EH (cell line): ENCODE measurements around the gene PRKN.
"Not testable (repeated sequence)": the region's sequence is repeated elsewhere in the genome, so short reads cannot be mapped to it uniquely, and the experiment has no call there.

Source experiments
- DNase-seq: peaks from one replicate; pipeline ENCODE4 v3.0.0-alpha.2; 2015; ENCODE audit warnings: low read depth

PRKN gene

DNA sequence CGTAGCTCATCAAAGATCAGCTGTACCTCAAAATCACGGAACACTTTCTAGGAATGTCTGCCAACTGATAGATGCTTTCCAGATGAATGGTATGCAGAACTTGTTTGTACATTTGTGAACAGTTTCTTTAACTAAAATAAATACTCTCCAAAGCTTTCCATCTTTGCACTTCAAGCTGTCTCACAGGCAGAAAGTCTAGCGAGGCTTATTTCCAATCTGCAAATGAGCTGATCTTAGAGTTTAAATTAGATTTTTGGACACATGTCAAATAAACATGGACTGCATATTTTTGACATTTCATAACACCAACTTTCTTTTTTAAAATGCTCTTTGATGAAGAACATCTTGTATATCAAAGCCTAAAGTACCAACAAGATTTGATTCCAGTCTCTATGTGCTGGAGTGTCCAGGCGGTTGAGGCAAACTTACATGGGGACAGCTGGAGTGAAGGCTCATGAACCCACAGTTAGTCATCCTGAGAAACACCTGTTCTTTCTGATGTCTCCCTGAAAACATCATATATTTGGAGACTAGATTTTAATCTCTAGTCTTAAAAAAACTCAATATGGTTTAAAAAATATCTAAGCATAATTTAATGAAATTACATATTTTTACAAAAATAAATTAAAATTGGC, 1185.1 kb downstream of the PRKN start:
- no peak for DNase-seq

DNA sequence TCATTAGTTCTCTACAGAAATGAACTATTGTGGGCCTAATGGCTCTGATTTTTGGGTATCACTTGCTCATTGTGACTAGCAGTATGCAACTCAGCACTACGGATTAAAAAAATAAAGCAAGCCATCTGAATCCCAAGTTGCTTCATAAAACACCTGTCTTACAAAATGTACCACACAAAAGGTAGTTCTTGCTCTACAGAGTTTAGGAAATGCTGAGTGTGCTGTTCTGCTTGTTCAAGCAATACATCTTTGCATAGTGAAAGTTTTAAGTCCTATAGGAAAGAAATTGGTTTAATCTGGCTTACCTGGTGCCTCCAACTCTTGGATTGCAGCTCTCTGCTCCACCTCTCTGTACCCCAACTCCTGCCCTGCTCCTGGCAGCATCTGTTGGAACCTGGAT, 1187.0 kb downstream of the PRKN start:
- no peak for DNase-seq

DNA sequence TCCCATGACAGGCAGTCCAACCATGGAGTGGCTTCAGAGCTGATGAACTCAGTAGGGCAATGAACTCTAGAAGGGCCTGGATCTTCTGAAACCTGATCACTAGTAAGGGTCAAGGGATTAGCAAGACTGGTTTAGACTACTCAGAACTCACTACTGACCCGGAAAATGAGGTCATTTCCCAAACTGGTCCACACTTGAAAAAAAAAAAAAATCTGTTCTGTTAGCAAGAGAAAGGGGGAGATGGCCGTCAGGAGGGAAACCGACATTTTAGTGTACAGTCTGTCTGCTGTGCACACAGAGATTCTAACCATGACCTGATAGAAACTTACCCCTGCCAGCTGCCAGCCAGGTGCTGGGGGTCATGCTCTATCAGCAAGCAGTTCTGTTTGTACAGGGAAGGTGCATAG, 1191.3 kb downstream of the PRKN start:
- DNase-seq, result no peak

DNA sequence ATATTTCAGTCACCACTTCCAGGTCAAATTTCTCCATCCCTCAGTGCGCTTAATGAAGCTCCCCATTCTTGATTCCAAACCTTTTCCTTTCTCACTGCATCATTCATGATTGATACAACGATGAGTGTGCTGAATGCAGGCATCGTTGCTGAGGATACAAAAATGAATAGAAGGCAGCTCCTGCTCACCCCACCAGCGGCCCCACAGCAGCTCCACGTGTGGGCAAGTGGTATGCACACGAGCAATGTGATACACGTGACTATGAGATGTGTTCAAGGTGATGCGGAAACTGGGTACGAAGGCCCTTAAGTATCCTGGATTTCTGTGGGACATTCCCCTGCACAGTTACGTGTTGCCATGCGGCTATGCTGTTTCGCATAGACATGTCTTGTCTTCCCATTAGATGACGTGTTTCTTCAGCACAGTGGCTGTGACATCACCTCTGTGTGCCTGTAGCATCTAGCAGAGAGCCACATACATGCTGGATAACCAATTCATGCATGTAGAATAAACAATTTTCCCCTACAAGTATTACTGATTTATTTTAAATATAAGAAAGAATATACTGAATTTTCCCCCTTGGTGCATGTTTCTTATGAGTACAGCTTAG, 1193.2 kb downstream of the PRKN start:
- DNase-seq, result no peak

DNA sequence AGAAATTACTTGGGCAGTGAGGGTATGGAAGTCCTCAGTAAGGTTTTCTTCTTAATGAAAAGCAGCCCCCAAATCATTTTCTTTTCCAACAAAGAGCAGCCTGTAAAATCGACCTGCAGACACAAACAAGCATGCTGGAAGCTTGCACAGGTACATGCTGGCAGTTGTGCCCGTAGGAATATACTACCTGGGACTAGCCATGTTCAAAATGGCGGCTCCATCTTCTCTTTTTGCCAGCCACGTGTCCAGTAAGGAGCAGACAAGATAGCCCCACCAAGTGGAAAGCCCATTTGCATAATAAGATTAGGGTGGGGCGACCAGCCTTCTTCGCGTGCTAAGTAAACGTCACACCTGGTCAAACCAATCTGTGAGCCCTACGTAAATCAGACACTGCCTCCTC, 1194.3 kb downstream of the PRKN start:
- DNase-seq, result no peak

DNA sequence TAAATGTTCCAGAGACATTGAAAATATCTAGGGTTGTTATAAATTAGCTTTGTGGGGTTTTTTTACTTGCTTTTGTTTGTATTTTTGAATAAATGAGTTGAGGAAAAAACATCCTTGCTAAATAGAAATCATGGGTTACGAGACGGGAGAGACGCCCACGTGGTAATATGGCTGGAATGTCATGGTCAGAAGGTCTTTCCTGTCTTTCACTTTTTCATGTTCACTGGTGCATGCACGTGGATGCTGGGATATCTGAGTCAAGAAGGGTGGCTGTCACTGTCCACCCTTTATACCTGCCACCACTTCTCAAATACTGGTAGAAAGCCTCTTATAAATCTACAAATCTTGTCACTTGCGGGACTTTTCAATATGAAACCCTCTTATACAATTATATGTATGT, 1195.0 kb downstream of the PRKN start:
- DNase-seq, result no peak

DNA sequence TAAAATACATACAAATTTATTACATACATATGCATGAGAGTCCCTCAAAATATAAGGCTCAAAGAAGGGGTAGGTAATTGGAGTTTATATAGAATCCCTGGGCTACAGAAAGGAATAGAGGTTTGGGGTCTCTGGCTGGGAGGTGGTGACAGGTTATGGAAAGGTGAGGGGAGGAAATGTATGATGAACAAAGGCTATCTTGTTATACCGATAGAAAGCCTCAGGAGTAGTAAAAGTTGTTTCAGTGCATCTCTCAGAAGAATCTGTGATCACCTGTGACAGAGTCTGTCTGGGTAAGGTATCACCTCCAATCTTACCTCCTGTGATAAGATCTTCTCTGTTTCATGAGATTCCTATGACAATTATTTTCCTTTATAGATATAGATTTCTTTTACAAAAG, 1200.8 kb downstream of the PRKN start:
- no peak for DNase-seq

DNA sequence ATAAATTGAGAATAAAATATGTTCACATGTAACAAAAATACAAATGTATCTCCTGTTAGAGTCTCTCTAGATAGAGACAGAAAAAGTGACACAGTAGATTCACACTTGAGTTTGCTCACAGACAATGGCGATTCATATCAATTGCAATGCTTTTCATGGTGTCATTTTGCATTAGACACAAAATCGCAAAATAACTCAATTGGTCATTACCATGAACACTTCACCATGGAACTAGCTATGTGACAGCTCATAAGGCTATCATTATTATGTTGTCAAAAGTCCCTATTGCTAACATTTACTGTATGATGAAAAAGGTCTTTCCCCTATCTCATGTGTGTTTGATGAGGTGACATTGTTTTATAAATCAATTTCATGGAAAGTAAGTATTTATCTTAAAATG, 1204.2 kb downstream of the PRKN start:
- no peak for DNase-seq

DNA sequence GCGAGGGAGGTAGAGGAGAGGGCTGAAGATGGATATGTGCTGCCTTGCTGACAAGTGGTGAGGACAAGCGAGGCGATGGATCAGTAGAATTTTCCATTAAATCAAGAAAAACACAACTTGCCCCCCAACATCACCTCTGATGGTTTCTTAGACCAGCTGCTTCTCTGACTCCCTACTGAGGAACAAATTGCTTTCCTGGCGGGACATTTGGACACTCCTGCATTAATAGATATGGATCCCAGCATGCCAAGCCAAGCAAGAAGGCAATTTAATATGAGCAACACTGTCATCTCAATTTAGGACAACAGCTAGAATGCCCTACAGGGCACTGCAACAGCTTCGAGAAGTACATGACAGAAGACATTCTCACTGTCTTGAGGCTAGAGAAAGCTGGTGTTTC, 1205.3 kb downstream of the PRKN start:
- no peak for DNase-seq

DNA sequence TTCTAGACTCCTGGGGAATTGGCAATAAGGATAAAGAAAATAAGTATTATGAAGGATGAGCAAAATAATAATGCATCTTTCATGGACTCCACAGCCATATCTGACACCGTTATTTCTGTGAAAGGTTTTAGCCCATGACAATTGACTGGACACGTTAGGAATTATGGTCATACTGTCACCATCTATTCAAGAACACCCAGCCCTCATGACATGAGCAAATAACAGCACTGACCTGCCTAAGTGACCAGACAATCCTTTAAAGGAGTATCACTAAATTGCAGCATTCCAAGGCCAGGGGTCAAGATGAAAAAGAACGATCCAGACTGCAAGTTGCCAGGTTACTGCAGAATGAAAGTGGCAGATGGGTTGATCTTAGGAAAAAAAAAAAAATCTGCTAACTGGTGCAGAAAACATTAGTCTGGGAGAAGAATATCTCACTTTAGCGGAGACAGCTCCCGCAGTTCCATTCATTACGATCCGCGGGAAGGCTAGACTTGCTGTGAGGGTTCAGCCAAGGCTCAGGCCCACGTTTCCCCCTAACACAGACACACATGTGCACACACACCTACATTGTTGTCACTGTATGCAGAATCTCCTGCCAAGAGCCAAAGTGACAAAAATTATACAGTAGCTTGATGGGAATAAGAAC, 1216.0 kb downstream of the PRKN start:
- no peak for DNase-seq

DNA sequence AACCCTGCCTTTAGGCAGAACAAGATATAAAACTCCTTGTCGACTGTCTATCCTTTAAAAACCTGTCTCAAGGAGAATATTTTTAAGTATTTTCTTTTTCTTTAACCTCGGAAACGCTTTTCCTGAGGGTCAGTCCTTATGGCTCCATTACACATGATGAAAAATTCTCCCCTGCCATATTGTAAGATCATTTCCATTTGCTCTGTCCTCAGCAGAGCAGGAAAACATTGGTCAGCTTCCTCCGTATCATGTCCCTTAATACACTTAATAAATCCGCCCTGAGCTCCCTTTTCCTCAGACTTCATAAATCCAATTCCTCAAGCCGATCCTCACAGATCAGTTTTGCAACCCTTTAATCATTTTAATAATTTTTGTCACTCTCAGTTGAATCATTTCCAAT, 1219.2 kb downstream of the PRKN start:
- DNase-seq, result no peak

DNA sequence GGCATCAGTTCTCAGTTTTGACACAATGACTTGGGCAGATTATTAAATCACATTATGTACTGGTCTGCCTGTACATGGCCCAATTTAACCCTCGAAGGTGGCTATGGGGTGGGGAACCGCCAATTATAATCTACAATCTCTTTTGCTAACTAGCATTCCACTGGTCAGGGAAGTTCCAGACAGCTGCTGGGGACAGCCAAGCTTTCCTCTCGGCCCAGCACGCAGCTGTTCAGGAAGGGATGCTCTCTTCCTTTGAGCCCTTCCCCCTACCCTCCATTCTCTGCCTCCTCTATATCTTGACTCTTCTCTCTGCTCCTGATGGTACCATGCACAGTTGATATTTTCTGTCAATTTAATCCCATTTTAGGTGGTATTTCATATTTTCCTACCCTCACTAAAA, 1220.2 kb downstream of the PRKN start:
- DNase-seq, result no peak

DNA sequence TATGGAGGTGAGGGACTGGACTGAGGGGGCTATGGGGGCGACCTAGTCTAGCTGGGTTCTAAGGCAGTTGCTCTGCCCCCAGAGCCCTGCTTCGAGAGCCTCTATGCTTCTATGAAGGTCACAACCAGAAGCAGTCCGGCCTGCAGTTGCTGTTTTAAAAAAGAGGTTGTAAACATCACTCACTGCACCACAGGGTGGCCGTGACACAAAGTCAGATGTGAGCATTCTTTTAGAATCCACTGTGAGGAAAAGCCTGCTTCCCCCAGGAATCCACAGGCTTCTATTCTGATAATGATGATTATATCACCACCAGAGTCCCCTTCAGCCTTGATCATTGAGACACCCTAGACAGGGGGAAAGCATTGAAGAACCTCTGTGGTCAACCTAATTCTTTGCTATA, 1224.0 kb downstream of the PRKN start:
- no peak for DNase-seq

DNA sequence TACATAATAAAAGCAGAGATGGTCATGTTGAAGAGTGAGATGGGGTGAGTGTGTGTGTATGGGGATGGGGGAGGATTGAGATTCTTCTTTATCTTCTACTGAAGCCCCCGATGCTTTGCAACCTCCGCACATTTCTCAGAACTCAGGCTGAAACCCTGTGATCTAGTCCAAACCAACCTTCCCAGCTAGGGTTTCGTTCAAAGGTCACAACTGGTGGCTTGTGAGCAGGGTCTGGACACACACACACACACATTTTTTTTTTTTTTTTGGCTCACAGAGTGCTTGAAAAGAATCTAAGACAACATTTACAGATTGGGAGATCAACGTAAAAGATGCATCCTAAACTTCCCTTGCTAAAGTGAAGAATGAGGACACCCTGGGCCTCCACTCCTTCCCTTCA, 1228.7 kb downstream of the PRKN start:
- DNase-seq, result no peak

DNA sequence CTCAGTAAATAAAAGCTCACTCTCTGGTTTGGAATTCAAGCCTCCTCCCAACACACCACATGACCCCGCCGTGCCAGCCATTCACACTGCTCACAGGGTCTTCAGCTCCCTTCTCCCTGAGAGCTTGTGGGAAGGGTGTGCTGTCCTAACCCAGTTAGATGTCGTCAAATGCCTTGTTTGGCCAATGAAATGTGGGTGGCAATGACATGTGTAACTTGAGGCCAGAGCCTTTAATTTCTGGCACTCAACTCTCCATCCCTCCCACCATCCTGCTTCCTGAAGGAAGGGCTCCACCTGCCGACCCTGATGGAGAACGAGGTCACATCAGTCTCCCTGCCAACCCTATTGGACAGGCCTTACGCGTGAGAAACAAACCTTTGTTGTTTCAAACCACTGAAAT, 1229.2 kb downstream of the PRKN start:
- peak; percentile 52 for DNase-seq

DNA sequence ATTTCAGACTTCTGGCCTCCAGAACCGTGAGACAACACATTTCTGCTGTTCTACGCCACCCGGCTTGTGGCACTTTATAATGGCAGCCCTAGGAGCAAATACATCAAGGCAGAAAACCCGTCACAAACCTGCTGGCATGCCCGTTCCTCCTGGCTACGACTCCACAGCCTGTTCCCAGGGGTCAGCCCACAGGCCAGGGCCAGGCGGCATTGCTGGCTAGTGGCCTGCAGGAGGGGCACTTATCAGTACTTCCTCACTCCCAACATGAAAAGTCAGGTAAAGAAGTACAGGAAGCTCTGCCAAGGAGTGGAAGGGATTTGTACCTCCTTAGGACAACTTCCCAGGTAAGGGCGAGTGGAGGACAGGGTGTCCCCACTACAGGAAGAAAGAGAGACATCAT, 1230.6 kb downstream of the PRKN start:
- DNase-seq, result no peak

DNA sequence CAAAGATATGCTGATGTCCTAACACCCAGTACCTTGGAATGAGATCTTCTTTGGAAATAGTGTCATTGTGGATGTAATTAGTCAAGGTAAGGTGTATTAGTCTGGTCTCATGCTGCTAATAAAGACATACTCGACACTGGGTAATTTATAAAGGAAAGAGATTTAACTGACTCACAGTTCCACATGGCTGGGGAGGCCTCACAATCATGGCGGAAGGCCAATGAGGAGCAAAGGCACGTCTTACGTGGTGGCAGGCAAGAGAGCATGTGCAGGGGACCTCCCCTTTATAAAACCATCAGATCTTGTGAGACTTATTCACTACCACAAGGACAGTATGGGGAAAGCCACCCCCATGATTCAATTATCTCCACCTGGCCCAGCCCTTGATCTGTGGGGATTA, 1231.3 kb downstream of the PRKN start:
- not testable (repeated sequence) for DNase-seq

DNA sequence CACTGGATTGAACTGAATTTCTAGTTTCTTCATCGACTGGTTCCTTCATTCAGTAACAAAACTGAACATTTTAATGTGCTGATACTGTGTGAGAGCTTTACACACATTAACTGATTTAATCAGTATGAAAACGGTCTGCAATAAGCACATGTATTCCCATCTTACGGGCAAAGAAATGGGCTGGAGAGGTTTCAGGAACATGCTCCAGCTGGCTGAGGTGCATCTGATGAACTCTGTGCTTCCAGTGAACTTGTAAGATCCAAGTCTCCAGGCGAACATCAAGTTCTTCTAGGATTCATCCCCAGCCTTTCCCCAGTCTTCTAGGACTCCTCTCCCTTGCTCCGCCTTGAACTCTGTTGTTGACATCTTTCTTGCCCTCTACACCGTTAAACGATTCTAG, 1233.0 kb downstream of the PRKN start:
- no peak for DNase-seq

DNA sequence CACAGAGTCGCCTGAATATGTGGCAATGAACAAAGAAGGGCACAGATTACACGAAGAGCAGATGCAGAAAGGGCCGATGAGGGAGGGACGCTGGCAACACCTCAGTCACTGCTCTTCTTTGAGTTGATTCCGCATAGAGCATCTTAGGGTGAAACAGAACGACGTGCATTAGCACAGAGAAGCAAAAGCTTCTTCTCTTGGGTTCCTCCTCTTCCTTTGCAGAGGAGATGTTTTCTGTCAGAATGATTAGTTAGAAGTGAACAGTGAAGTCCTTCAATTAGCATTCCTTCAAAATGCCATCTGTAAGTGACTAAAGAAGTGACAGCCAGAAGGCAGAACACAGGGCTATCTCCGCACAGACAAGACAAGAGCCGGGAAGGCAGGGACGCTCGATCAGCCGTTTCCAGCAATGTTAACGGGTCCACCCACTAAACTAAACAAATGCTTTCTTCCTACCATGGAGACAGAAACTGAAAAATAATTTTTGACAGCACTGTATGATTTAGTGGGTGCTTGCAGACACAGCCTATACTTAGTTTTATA, 1233.9 kb downstream of the PRKN start:
- no peak for DNase-seq

DNA sequence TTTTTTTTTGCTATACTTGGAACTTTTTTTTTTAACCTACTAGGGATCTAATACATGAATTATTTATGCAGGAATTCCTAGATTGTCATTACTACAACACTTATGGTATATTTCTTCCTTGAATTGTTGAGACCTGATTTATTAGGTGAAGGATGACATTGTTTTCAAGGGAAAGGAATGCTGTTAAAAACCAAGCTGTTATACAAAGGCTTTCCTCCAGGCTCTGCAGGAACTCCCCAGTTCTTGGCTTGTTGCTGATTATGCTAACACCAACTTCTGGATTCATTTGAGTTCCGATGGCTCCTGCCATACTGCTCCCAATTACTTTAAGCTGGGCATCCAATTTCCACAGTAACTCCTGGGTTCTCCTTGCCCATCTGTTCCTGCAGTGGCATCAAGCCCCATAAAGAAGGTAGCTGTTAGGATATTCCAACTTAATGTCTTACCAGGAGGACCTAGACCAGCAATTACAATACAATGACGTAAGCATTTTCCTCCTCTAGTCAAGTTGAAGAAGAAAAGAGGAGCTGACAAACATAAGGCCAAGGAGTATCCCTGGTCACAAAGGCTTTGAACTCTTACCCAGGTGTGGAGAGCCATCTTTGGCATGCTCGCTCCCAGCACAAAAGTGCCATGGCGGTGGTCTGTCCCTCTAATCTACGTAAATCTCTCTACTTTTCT, 1237.8 kb downstream of the PRKN start:
- DNase-seq, result no peak

DNA sequence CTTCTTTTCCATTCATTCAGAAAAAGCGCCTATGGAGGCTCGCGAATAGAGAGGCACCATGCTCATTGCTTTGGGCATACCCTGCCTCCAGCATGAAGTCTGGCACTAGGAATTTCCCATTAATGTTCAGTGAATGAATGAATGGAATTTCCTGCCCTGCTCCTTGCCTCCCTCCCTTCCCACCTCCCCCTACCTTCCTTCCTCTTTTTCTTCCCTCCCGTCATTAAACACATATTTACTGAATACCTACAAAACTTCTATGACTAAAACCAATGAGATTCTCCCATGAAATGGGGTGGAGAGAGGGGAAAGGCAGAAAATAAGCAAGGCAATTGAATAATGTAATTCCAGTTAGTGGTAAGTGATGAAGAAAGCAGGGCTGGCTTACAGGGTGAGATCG, 1239.9 kb downstream of the PRKN start:
- peak; percentile 6 for DNase-seq

DNA sequence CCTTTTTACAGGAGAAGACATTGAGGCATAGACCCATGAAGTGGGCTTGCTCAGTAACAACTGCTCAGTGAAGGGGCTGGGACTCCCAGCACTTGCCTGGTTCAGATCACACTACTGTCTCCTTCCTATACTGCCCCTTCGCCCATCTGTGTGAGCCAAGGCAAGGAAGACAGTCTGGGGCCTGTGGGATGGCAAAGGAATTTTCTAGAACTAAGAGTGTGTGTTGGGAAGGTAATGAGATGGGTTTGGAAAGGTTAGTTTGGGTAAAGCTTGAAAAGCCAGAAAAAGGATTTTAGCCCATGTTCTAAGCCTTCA, 1240.4 kb downstream of the PRKN start:
- no peak for DNase-seq
